Measurements from ENCODE around the gene LHB. TPM values are rescaled to one million over a fixed set of nuclear protein-coding genes. Genes with fewer than 3 reads are reported as not detected.

The LHB gene
- total and polyA plus RNA-seq, 2 donors, result 1.2 TPM; not detected in 1

- 96% methylated on average over 10 of the region's 10 CpGs for WGBS
These were observed 50.1 kb downstream of the LHB start for GRCh38 chr19:48966541-48967345.

More at GRCh38 chr19:48966541-48967345, 50.1 kb downstream of the LHB start:
- peaks cover 0 to 8% of the 10 kb centered on the region in 2 donors for H3K9me3 ChIP-seq (ENCODE audit: control insufficient read depth in 2 of 2, insufficient read depth in 1 of 2, low read length in 1 of 2)
- no peak for DNase-seq (ENCODE audit: low read depth in 6 of 9, low spot score in 9 of 9)
- peaks cover 34 to 46% of the 10 kb centered on the region in 2 donors for H3K36me3 ChIP-seq (ENCODE audit: control insufficient read depth in 2 of 2, insufficient read depth in 2 of 2, low read length in 1 of 2)
- peaks cover 31 to 47% of the 10 kb centered on the region in 2 donors for H3K4me1 ChIP-seq (ENCODE audit: control insufficient read depth in 2 of 2, insufficient read depth in 2 of 2, low read length in 2 of 2)
- no peaks in the 10 kb centered on the region for H3K27me3 ChIP-seq (ENCODE audit: control insufficient read depth in 2 of 2, insufficient read depth in 1 of 2, low read length in 1 of 2)
- H3K27ac ChIP-seq (ENCODE audit: low read depth in 1 of 2, low read length in 1 of 2), result peak overlapping the region in 1 of 2 donors; percentile 33
- peak overlapping the region; percentile 73 to 87 for H3K4me3 ChIP-seq (ENCODE audit: low read length in 2 of 2)

Other genes with a start within 250 kb of the LHB start
- 18.9 TPM for gene BCAT2, start 206.1 kb downstream of the LHB start, total RNA-seq
- 37.5 TPM for gene BCAT2, start 206.1 kb downstream of the LHB start, polyA plus RNA-seq
- 9.9 TPM for gene HSD17B14, start 180.6 kb downstream of the LHB start, total RNA-seq
- 20.4 TPM for gene HSD17B14, start 180.6 kb downstream of the LHB start, polyA plus RNA-seq
- gene PLEKHA4, start 148.5 kb downstream of the LHB start, total RNA-seq, result 4.1 TPM
- gene PLEKHA4, start 148.5 kb downstream of the LHB start, polyA plus RNA-seq, result 17.3 TPM
- gene PPP1R15A, start 144.7 kb downstream of the LHB start, total RNA-seq, result 12.1 TPM
- gene PPP1R15A, start 144.7 kb downstream of the LHB start, polyA plus RNA-seq, result 40.0 TPM
- gene TULP2, start 118.3 kb downstream of the LHB start, total RNA-seq, result not detected
- 0.02 TPM for gene TULP2, start 118.3 kb downstream of the LHB start, polyA plus RNA-seq
- gene NUCB1, start 116.8 kb downstream of the LHB start, total RNA-seq, result 42.3 TPM
- 119 TPM for gene NUCB1, start 116.8 kb downstream of the LHB start, polyA plus RNA-seq
- 0.28 TPM for gene DHDH, start 83.4 kb downstream of the LHB start, total RNA-seq
- gene DHDH, start 83.4 kb downstream of the LHB start, polyA plus RNA-seq, result 1.0 TPM
- 62.6 TPM for gene BAX, start 62.2 kb downstream of the LHB start, total RNA-seq
- gene BAX, start 62.2 kb downstream of the LHB start, polyA plus RNA-seq, result 126 TPM
- 1,031 TPM for gene FTL, start 51.8 kb downstream of the LHB start, total RNA-seq
- 8,316 TPM for gene FTL, start 51.8 kb downstream of the LHB start, polyA plus RNA-seq
- 14.0 TPM for gene GYS1, start 23.8 kb downstream of the LHB start, total RNA-seq
- gene GYS1, start 23.8 kb downstream of the LHB start, polyA plus RNA-seq, result 22.2 TPM
- gene RUVBL2, start 23.2 kb downstream of the LHB start, total RNA-seq, result 107 TPM
- gene RUVBL2, start 23.2 kb downstream of the LHB start, polyA plus RNA-seq, result 52.0 TPM
- 0.14 TPM for gene CGB3, start 7.2 kb upstream of the LHB start, total RNA-seq
- 0.37 TPM for gene CGB3, start 7.2 kb upstream of the LHB start, polyA plus RNA-seq
- not detected for gene CGB2, start 14.8 kb upstream of the LHB start, total RNA-seq
- gene CGB2, start 14.8 kb upstream of the LHB start, polyA plus RNA-seq, result 0.11 TPM
- not detected for gene CGB1, start 19.8 kb upstream of the LHB start, total RNA-seq
- not detected for gene CGB1, start 19.8 kb upstream of the LHB start, polyA plus RNA-seq
- gene CGB5, start 26.8 kb upstream of the LHB start, total RNA-seq, result 0.19 TPM
- gene CGB5, start 26.8 kb upstream of the LHB start, polyA plus RNA-seq, result 0.98 TPM
- gene CGB8, start 32.0 kb upstream of the LHB start, total RNA-seq, result 0.14 TPM
- 0.27 TPM for gene CGB8, start 32.0 kb upstream of the LHB start, polyA plus RNA-seq
- gene CGB7, start 40.7 kb upstream of the LHB start, total RNA-seq, result 0.33 TPM
- gene CGB7, start 40.7 kb upstream of the LHB start, polyA plus RNA-seq, result 6.7 TPM
- 6.7 TPM for gene NTF4, start 47.7 kb upstream of the LHB start, total RNA-seq
- 30.1 TPM for gene NTF4, start 47.7 kb upstream of the LHB start, polyA plus RNA-seq
- not detected for gene KCNA7, start 55.6 kb upstream of the LHB start, total RNA-seq
- 0.05 TPM for gene KCNA7, start 55.6 kb upstream of the LHB start, polyA plus RNA-seq
- 142 TPM for gene SNRNP70, start 68.4 kb upstream of the LHB start, total RNA-seq
- gene SNRNP70, start 68.4 kb upstream of the LHB start, polyA plus RNA-seq, result 419 TPM
- 3.5 TPM for gene LIN7B, start 97.3 kb upstream of the LHB start, total RNA-seq
- 9.0 TPM for gene LIN7B, start 97.3 kb upstream of the LHB start, polyA plus RNA-seq
- gene C19orf73, start 102.1 kb upstream of the LHB start, total RNA-seq, result 2.7 TPM
- gene C19orf73, start 102.1 kb upstream of the LHB start, polyA plus RNA-seq, result 4.0 TPM
- gene PPFIA3, start 102.5 kb upstream of the LHB start, total RNA-seq, result 7.0 TPM
- 14.1 TPM for gene PPFIA3, start 102.5 kb upstream of the LHB start, polyA plus RNA-seq
- 1.3 TPM for gene HRC, start 138.3 kb upstream of the LHB start, total RNA-seq
- gene HRC, start 138.3 kb upstream of the LHB start, polyA plus RNA-seq, result 1.1 TPM
- 3.7 TPM for gene TRPM4, start 140.7 kb upstream of the LHB start, total RNA-seq
- 7.6 TPM for gene TRPM4, start 140.7 kb upstream of the LHB start, polyA plus RNA-seq

Measured in thymus (tissue), 11 donors.